ENCODE results near the gene THYN1.

DNA sequence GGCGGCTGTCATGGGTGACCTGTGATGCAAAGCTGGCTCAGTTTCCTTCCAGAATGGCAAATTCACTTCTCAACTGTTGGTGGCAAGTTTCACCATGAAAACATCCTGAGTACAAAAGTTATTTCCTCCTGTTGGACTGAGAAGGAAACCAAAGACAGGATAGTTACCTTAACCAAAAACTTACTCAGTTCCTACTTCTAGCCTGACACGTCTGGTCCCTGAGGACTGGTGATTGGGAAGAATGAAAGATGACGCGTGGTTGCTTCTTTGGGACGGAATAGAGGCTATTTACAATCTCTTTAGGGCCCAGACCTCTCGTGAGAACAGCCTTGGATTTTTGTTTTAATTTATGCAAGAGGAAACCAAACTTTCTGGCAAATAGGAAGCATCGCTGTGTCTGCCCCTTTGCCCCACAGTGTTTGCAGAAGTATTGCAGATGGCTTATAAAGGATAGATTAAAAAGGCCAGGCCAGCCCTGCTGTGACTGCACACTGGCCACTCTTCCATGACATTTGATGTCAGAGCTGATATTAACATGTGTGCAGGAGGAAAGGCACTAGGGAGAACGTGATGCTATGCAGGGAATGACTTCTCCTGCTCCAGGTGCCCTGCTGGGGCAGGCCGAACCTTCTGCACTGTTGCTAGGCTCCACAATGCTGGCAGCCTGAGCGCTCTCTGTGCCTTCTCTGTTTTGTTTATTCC, 21.0 kb downstream of the THYN1 start:
- TF ChIP-seq, protein P1, sequence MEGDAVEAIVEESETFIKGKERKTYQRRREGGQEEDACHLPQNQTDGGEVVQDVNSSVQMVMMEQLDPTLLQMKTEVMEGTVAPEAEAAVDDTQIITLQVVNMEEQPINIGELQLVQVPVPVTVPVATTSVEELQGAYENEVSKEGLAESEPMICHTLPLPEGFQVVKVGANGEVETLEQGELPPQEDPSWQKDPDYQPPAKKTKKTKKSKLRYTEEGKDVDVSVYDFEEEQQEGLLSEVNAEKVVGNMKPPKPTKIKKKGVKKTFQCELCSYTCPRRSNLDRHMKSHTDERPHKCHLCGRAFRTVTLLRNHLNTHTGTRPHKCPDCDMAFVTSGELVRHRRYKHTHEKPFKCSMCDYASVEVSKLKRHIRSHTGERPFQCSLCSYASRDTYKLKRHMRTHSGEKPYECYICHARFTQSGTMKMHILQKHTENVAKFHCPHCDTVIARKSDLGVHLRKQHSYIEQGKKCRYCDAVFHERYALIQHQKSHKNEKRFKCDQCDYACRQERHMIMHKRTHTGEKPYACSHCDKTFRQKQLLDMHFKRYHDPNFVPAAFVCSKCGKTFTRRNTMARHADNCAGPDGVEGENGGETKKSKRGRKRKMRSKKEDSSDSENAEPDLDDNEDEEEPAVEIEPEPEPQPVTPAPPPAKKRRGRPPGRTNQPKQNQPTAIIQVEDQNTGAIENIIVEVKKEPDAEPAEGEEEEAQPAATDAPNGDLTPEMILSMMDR (IDR thresholded peaks at IDR 0.05 in 4 of 5, conservative IDR thresholded peaks at IDR 0.05 in 1 of 5): no peak
- no peak for TF ChIP-seq POLR2A (IDR thresholded peaks at IDR 0.05)

Measured in gastrocnemius medialis (tissue), 4 donors.